Measurements from ENCODE around the gene ADIRF. TPM values are rescaled to one million over a fixed set of nuclear protein-coding genes. Genes with fewer than 3 reads are reported as not detected.
"Not testable (repeated sequence)": the region's sequence is repeated elsewhere in the genome, so short reads cannot be mapped to it uniquely, and the experiment has no call there.

Gene ADIRF
- 100 to 1,000 TPM; 504 to 829 (median 668) TPM for total RNA-seq

DNA sequence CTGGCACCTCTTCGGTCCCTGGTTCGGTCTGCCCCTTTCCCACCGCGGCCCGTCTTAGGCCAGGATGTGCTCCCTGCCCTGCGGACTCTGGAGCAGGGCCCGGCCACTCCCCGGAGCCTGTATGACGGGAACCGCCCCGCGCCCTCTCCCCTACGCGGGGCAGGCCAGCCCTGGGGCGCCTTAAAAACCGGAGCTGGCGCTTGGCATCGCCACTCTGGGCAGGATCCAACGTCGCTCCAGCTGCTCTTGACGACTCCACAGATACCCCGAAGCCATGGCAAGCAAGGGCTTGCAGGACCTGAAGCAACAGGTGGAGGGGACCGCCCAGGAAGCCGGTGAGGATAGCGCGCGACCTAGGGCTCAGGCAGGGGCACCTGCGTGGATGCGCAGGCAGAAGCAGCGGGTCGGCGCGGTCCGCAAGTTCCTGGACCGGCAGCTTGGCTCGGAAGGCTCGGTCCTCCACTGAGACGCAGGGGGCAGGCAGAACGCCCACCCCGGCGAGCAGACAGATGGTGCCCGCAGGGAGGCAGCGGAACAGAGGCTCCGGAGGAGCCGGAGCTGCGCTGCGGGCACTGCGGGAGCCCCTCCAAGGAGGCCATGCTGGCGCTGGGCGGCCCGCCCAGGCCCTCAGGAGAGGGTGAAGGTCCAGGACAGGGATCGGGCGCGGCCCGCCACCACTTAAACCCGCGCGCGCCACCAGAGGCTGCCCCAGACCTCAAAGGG lies at the start of gene ADIRF:
Gene ADIRF, plus strand, starts transcription at position 212 of the 723 bp plus-strand sequence. Its CDS starts 63 bp downstream, at position 275.
- DNase-seq (ENCODE audit: low spot score) (no peak), ATAC-seq (ENCODE audit: low FRiP score) (no peak)
- TF ChIP-seq, protein P1, sequence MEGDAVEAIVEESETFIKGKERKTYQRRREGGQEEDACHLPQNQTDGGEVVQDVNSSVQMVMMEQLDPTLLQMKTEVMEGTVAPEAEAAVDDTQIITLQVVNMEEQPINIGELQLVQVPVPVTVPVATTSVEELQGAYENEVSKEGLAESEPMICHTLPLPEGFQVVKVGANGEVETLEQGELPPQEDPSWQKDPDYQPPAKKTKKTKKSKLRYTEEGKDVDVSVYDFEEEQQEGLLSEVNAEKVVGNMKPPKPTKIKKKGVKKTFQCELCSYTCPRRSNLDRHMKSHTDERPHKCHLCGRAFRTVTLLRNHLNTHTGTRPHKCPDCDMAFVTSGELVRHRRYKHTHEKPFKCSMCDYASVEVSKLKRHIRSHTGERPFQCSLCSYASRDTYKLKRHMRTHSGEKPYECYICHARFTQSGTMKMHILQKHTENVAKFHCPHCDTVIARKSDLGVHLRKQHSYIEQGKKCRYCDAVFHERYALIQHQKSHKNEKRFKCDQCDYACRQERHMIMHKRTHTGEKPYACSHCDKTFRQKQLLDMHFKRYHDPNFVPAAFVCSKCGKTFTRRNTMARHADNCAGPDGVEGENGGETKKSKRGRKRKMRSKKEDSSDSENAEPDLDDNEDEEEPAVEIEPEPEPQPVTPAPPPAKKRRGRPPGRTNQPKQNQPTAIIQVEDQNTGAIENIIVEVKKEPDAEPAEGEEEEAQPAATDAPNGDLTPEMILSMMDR (IDR thresholded peaks at IDR 0.05), result no peak

DNA sequence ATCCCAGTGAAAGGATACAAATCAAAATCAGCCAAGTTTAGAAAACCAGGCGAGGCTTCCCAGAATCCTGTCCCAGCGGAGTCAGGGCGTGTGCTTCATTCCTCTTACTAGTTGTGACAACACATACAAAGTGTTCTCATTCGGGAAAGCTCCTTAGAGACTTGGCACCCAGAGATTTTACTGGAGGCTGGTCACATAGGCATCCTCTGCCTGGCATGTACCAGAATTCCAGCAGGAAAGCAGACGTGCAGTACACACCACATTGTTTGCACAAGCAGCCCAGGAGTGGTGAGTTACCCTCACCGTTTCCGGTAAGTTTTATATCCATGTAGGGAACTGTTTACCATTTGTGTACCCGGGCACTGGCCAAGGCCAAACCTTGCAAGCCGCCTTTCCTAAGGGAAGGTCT lies 45.7 kb upstream of the ADIRF start:
- TF ChIP-seq, protein P1 (IDR thresholded peaks at IDR 0.05), result no peak
- DNase-seq (ENCODE audit: low spot score), result no peak
- no peak for ATAC-seq (ENCODE audit: low FRiP score)

DNA sequence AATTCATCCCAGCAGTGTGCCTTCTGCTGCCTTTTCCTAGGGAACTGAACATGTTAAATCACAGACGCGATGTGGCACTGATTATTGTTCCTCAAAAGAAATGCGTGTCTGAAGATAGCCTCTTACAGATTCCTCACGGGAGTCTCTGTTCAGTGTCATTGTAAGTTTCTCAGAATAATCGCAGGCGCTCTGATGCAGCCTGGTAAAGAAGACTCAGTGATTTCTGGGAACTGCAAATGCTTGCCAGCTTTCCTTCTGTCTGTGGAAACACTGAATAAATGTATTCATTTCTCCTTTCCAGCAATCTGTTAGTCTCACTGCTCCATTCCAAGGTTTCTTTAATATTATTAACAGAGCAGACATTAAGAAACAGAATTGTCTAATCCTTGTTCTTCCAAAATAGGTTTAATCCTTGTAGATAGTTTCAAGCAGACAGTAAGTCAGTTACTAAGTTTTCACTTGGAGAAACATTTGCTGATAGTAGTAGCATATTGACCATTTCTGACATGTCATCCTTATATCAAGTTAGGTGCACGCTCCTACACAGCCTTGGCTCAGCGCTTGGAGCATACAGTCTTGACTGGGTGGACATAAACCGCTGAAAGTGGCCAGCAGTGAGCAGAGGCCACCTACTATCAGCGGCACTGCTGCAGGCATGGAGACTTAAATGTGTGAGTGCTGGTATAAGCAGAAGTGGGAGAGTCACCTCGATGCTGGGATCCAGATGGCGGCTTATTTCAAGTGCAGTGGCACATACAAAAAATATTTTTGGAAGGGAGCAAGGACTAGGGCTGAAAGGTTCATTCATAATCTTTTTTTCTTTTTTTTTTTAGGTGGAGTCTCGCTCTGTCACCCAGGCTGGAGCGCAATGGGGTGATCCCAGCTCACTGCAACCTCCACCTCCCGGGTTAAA lies 38.6 kb upstream of the ADIRF start:
- TF ChIP-seq, protein P1 (IDR thresholded peaks at IDR 0.05), result no peak
- ATAC-seq (ENCODE audit: low FRiP score) (no peak), DNase-seq (ENCODE audit: low spot score) (no peak)

DNA sequence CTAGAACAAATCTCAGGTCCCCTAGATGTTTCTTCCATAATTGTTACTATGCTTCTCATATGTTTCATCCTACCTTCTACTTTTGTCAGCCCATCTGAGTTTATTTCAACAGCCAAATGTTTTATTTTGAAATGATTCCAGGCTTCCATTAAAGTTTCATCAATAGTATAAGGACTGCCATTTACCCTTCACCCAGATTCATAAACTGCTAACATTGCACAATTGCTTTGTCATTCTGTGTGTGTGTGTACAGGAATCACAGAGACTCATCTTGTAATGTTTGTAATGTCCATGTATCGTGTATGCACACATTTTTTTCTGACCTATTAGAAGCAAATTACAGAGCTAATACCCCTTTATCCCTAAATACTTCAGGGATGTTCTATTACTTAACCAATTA lies 36.4 kb upstream of the ADIRF start:
- TF ChIP-seq, protein P1 (IDR thresholded peaks at IDR 0.05), result no peak
- DNase-seq (ENCODE audit: low spot score), result no peak
- ATAC-seq (ENCODE audit: low FRiP score), result no peak

DNA sequence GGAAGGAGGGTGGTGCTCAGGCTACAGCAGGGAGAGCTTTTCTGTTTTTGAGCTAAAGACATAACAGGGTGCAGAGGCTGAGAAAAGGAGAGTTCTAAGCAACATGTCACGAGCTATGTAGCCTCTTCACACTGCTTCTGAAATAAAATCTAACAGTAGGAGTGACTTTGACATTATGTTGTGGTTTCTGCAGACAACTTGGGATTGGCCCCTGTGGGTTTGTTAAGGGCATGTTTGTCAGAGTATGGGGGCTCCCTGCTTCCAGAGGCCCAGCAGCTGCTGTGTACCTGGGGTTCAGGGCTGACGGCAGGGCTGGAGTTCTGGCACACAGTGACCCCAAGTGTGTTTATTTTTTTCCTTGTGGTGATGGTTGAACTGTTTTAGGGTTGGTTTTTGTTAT lies 35.6 kb upstream of the ADIRF start:
- TF ChIP-seq, protein P1 (IDR thresholded peaks at IDR 0.05), result no peak
- ATAC-seq (ENCODE audit: low FRiP score), result no peak
- DNase-seq (ENCODE audit: low spot score), result no peak

DNA sequence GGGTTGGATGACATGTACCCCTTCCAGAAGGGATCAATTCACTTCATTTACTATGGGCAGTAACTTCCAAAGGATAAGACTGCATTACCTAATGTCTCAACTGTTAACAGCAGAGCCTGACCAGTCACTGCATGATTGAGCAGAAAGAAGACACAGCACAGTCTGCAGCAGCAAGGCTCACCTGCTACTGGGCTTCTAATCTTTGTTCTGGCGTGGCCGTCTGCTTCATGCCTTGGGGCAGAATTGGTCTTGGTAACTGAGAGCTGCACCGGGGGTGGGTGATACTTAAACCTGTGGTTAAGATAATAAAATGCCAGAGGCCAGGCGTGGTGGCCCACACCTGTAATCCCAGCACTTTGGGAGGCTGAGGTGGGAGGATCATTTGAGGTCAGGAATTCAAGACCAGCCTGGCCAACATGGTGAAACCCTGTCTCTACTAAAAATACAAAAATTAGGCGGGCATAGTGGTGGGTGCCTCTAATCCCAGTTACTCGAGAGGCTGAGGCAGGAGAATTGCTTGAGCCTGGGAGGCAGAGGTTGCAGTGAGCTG lies 34.0 kb upstream of the ADIRF start:
- DNase-seq (ENCODE audit: low spot score); ATAC-seq (ENCODE audit: low FRiP score): not testable (repeated sequence)

Data from omental fat pad (tissue), 4 donors.